Breast epithelium (tissue), 4 donors: ENCODE results near the gene PRKACG. TPM values are rescaled to one million over a fixed set of nuclear protein-coding genes. Genes with fewer than 3 reads are reported as not detected.

ENCODE experiments used
- DNase-seq, 2 donors: peaks; one replicate each; pipeline ENCODE4 v3.0.0-alpha.2; 2019; ENCODE audit warnings: low spot score in 2 of 2
- H3K27ac ChIP-seq, 2 donors: fragments of 200-600 bp; sonication (generic) in 1 of 2; one replicate each; pipeline ENCODE4 v1.5.1; 2016 to 2019; ENCODE audit warnings: mild to moderate bottlenecking in 1 of 2
- H3K27me3 ChIP-seq, 2 donors: fragments of 200-600 bp; sonication (generic) in 1 of 2; one replicate each; pipeline versions ENCODE4 v1.5.1 to v1.6.0; 2017 to 2019; ENCODE audit warnings: control low read depth in 1 of 2, mild to moderate bottlenecking in 1 of 2
- H3K36me3 ChIP-seq: fragments of 200-600 bp; one replicate; pipeline ENCODE4 v1.5.1; 2019
- H3K4me1 ChIP-seq, 2 donors: fragments of 200-600 bp; sonication (generic); one replicate each; pipeline ENCODE4 v1.5.1; 2016 to 2019; ENCODE audit warnings: control low read depth in 1 of 2
- H3K4me3 ChIP-seq, 3 donors: fragments of 200-600 bp; sonication (generic); 1 replicate in 2 of 3; 2 replicates in 1 of 3; pipeline ENCODE4 v1.5.1; 2016 to 2019; ENCODE audit warnings: mild to moderate bottlenecking in 3 of 3, moderate library complexity in 2 of 3
- H3K9me3 ChIP-seq, 2 donors: fragments of 200-600 bp; sonication (generic) in 1 of 2; one replicate each; pipeline ENCODE4 v1.5.1; 2016 to 2019; ENCODE audit warnings: control low read depth in 1 of 2
- POLR2A ChIP-seq: fragments of 450-650 bp; IDR thresholded peaks from one replicate; pipeline ENCODE4 v1.6.1; 2016; ENCODE audit warnings: antibody characterized with exemption, mild to moderate bottlenecking, moderate library complexity
- POLR2AphosphoS5 ChIP-seq, 3 donors: sonication (generic); formaldehyde crosslinking; IDR thresholded peaks; one replicate each; pipeline ENCODE4 v1.6.1; 2017; ENCODE audit warnings: antibody characterized with exemption in 3 of 3
- intact Hi-C: fragments of 100-400 bp; cut with DNase I; formaldehyde crosslinking; loops from one replicate; pipeline ENCODE4 v1.15.1; 2023; ENCODE audit warnings: low total_unique reads
- total RNA-seq, 3 donors: library from RNA; depleted of rRNA; stranded (reverse); fragments of >200 nt; gene quantifications; one replicate each; pipeline ENCODE4 v1.1.0, GENCODE V29; 2016
- TF ChIP-seq, protein P1 (sequence below), 3 donors: fragments of 450-650 bp; IDR thresholded peaks; one replicate each; pipeline ENCODE4 v1.5.1; 2016 to 2017; ENCODE audit warnings: antibody characterized with exemption in 3 of 3, mild to moderate bottlenecking in 3 of 3, moderate library complexity in 3 of 3

PRKACG gene
- total RNA-seq, 3 donors from 2014 or later = not detected

DNA sequence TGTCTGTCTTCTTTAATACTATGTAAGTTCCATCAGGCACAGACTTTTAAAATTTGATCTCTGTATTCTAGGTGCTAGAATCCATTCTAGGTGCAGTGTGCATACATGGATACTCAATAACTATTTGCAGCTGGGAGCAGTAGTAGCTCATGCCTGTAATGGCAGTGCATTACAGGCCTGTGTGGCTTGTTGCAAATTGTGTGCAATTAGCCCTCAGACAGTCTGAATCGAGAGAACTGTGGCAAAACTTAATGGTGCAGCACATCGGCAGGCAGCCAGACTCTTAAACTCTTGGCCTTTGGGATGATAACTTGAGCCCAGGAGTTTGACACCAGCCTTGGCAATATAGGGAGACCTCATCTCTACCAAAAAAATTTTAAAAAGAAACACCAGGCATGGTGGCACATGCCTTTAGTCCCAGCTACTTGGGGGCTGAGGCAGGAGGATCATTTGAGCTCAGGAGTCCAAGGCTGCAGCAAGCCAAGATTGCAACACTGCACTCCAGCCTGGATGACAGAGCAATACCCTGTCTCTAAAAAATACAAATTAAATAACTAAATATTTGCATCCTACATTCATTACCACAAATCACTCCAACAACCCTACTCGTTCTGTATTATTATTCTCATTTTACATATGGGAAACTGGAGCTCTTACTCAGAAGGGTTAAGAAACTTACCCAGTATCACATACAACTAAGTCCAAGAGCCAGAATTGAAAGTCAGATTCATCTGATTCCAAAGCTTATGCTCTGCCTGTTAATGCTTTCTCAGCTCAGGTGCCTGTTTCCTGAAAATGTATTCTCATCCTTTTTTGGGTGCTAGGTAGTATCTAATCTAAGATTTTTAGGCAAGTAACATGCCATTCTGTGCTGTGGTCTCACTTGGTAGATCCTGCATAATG lies 30.1 kb downstream of the PRKACG start:
- no peak for DNase-seq
- Histone ChIP-seq H3K4me3 (no peak overlapping the region), H3K9me3 (no peaks in the 10 kb centered on the region), H3K4me1 (no peaks in the 10 kb centered on the region), H3K27ac (no peak overlapping the region), H3K36me3 (no peaks in the 10 kb centered on the region), H3K27me3 (no peaks in the 10 kb centered on the region)
- intact Hi-C loops = no loop called here
- TF ChIP-seq, protein P1, sequence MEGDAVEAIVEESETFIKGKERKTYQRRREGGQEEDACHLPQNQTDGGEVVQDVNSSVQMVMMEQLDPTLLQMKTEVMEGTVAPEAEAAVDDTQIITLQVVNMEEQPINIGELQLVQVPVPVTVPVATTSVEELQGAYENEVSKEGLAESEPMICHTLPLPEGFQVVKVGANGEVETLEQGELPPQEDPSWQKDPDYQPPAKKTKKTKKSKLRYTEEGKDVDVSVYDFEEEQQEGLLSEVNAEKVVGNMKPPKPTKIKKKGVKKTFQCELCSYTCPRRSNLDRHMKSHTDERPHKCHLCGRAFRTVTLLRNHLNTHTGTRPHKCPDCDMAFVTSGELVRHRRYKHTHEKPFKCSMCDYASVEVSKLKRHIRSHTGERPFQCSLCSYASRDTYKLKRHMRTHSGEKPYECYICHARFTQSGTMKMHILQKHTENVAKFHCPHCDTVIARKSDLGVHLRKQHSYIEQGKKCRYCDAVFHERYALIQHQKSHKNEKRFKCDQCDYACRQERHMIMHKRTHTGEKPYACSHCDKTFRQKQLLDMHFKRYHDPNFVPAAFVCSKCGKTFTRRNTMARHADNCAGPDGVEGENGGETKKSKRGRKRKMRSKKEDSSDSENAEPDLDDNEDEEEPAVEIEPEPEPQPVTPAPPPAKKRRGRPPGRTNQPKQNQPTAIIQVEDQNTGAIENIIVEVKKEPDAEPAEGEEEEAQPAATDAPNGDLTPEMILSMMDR (IDR thresholded peaks at IDR 0.05) = no peak
- no peak for TF ChIP-seq POLR2AphosphoS5 (IDR thresholded peaks at IDR 0.05)
- TF ChIP-seq POLR2A = no peak

DNA sequence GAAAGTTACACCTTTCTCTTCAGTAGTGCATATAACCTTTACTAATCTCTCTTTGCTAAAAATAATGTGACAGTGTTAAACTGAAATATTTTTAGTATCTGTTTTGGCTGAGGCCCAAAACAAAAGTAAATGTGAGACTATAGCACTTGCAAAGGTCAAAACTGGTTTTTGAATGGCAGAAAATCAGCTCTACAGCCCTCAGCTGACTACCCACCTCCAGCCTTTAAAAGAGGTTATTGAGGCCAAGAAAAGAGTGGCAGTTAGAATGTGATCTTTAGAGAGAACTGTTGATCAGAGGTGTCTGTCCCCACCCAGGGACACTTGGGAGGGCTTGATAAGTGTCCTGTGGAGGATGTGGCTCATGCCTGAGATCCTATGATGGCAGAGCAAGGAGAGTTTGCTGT lies 30.9 kb downstream of the PRKACG start:
- Histone ChIP-seq H3K4me1 (no peaks in the 10 kb centered on the region), H3K4me3 (no peak overlapping the region), H3K9me3 (no peaks in the 10 kb centered on the region), H3K36me3 (no peaks in the 10 kb centered on the region), H3K27ac (no peak overlapping the region), H3K27me3 (no peaks in the 10 kb centered on the region)
- no peak for DNase-seq
- TF ChIP-seq, protein P1 (IDR thresholded peaks at IDR 0.05) = no peak
- TF ChIP-seq POLR2AphosphoS5 (IDR thresholded peaks at IDR 0.05) (no peak), POLR2A (no peak)
- intact Hi-C loops = no loop called here

DNA sequence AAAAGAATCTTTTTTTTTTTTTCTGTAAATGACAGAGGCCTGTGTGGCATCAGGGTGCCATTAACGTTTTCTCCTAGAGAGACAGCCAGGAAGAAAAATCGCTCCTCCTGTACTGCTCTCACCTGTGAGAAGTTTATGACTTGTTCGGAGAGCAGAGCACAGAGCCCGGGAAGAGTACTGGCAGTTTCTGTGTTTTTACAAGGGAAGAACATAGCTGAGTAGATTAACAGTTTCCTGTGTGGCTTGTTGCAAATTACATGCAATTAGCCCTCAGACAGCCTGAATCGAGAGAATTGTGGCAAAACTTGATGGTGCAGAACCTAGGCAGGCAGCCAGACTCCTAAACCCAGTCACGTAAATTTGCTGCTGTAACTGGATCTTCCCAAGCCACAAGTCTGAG lies 32.1 kb downstream of the PRKACG start:
- TF ChIP-seq POLR2AphosphoS5 (IDR thresholded peaks at IDR 0.05) (no peak), POLR2A (no peak)
- TF ChIP-seq, protein P1 (IDR thresholded peaks at IDR 0.05) = no peak
- Histone ChIP-seq H3K27ac (no peak overlapping the region), H3K4me3 (no peak overlapping the region), H3K4me1 (no peaks in the 10 kb centered on the region), H3K36me3 (no peaks in the 10 kb centered on the region), H3K9me3 (no peaks in the 10 kb centered on the region), H3K27me3 (no peaks in the 10 kb centered on the region)
- DNase-seq = no peak
- intact Hi-C loops = no loop called here

DNA sequence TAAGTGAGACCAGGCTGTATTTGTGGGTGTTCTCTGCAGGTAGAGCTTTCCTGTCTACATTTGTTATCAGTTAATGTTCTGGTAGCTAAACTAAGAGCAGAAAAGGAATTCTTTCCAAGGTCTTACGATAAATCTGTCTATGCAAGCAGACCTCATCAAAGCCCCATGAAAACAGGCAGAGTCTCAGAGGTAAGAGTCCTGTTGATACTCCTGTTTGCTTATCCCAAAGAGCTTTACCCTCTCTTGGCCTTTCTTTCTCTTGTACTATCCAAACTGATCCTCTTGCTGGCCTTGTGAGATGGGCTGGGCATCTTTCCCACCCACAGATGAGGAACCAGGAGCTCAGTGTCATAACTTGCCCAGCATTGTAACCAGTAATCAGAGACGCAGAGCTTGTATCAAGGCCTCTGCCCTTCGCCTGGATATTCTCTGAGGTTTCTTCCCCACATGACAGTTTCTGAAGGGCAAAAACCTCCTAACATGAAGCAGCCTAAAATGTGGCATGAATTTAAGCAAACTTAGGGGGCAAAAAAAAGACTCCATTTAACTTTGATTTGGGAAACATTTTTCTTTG lies 33.5 kb downstream of the PRKACG start:
- Histone ChIP-seq H3K36me3 (no peaks in the 10 kb centered on the region), H3K27ac (no peak overlapping the region)

More for the DNA sequence above, 33.5 kb downstream of the PRKACG start:
- Histone ChIP-seq H3K4me1 (no peaks in the 10 kb centered on the region), H3K9me3 (no peaks in the 10 kb centered on the region), H3K27me3 (no peaks in the 10 kb centered on the region), H3K4me3 (no peak overlapping the region)
- intact Hi-C loops = no loop called here
- TF ChIP-seq POLR2A (no peak), POLR2AphosphoS5 (IDR thresholded peaks at IDR 0.05) (no peak)
- TF ChIP-seq, protein P1 (IDR thresholded peaks at IDR 0.05) = no peak
- DNase-seq = no peak
